ENCODE measurements around the gene MAD1L1. TPM values are rescaled to one million over a fixed set of nuclear protein-coding genes. Genes with fewer than 3 reads are reported as not detected.

MAD1L1 gene
- total RNA-seq, 2 donors from 2014 or later = 81.3 to 115 TPM

- H3K27me3 Mint-ChIP-seq = no peaks in the 10 kb centered on the region
- H3K4me1 Mint-ChIP-seq = peaks cover 5% of the 10 kb centered on the region
- no peak for ATAC-seq
- no peak for DNase-seq
- H3K9me3 ChIP-seq (ENCODE audit: control insufficient read depth, low read length, poor library complexity, severe bottlenecking) = no peaks in the 10 kb centered on the region
- H3K27ac Mint-ChIP-seq = no peak overlapping the region
- peaks cover 2% of the 10 kb centered on the region for H3K36me3 Mint-ChIP-seq (ENCODE audit: low read depth)
- H3K4me3 Mint-ChIP-seq = no peak overlapping the region
Observed at GRCh38 chr7:2196381-2197378, 36.1 kb downstream of the MAD1L1 start.

DNA sequence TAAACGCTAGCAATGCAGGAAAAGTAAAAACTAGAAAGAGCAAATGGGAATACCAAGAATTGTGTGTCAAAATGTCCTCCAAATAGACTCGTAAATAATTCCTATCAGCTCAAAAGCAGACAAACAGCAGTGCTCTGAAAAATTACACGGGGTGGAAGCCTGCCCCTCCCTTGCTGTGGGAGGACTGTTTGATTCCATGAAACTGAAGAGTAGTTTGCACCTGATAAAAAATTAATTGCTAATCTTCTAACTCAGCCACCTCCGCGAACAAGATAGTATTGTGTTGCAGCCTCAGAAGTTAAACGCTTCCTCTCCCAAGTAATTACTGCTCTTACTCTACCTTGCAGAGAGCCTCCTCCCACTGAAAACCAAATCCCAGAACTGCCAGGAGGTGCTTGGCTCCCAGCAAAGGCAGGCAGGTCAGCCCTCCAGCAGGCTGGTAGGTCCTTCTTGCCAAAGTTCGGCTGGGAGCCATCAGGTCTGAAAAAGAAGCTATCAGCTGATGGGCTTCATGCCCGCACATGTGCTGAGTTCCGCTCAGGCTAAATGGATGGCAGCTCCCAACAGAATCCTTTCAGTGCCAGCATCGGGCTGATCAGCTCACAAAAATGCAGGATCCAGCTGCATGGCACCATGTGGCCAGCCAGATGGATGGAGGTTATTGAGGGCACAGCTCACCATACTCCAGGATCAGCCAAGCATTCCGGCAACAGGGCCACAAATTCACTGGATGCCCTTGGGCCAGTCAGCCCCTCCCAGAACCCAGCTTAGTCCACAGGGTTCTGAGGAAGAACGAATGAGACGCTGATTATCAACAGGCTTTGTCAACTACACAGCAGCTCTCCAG is 37.1 kb downstream of the MAD1L1 start:
- Mint-ChIP-seq H3K4me3 (no peak overlapping the region), H3K4me1 (peaks cover 6% of the 10 kb centered on the region), H3K27ac (no peak overlapping the region), H3K36me3 (ENCODE audit: low read depth) (peaks cover 2% of the 10 kb centered on the region), H3K27me3 (no peaks in the 10 kb centered on the region)
- DNase-seq (no peak), ATAC-seq (no peak)
- H3K9me3 ChIP-seq (ENCODE audit: control insufficient read depth, low read length, poor library complexity, severe bottlenecking) = no peaks in the 10 kb centered on the region

DNA sequence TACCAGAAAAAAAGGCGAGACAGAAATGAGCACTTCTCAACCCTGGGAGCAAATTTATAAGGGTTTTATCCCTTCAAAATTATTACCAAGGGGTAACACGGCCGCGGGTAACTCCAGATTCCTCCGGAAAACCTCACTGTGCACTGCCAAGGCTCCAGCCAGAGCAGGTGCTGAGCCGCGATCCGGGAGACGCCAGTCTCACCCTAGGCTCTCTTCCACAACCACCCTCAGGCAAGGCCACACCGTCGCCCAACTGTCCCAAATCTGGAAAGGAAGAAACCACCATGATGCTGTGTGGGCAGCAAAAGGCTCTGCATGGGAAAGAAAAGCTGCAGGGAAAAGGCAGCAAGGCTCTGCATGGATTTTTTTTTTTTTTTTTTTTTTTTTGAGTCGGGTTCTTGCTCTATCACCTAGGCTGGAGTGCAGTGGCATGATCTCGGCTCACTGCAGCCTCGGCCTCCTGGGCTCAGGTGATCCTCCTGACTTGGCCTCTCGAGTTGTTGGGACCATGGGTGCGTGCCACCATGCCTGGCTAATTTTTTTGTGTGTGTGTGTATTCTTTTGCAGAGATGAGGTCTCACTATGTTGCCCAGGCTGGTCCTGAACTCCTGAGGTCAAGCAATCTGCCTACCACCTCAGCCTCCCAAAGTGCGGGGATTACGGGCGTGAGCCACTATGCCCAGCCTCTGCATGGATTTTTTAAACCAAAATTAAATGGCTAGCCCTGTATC is 39.0 kb downstream of the MAD1L1 start:
- no peaks in the 10 kb centered on the region for H3K9me3 ChIP-seq (ENCODE audit: control insufficient read depth, low read length, poor library complexity, severe bottlenecking)
- Mint-ChIP-seq H3K27me3 (no peaks in the 10 kb centered on the region), H3K4me1 (peaks cover 7% of the 10 kb centered on the region), H3K36me3 (ENCODE audit: low read depth) (peaks cover 4% of the 10 kb centered on the region), H3K27ac (no peak overlapping the region), H3K4me3 (no peak overlapping the region)
- no peak for ATAC-seq
- no peak for DNase-seq

DNA sequence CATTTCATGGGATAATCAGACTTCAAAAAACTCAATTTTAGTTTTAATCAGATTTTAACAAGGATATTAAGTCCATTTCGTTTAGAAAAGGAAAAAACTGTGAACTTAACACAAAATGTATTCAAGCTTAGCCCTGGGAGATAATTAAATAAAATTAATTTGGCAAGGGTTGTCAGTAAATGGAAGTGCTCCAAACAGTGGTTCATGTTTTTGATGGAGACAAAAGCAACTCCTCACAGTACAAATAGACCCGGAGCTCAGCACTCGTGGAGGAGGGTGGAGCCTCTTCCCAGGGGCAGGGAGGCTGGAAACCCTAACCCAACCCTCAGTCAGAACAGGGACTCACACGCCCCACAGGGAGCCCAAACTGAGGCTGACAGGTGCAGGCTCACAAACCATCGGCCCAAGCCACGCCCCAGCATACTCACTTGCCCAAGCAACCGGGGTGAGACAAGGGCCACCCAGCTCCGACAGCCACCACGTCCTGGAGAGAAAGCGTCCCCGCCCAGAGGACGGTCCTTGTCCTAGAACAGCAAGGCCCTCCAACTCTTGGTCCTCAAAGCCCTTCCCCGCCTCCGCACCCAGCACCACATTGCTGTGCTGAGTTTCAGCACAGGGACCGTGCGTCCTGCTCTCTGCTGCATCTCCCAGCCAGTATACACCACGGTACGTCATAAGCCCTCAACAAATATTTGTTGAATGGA is 39.8 kb downstream of the MAD1L1 start:
- H3K4me1 Mint-ChIP-seq = peaks cover 7% of the 10 kb centered on the region
- H3K4me3 Mint-ChIP-seq = no peak overlapping the region
- peaks cover 4% of the 10 kb centered on the region for H3K36me3 Mint-ChIP-seq (ENCODE audit: low read depth)
- DNase-seq (no peak), ATAC-seq (no peak)
- no peaks in the 10 kb centered on the region for H3K9me3 ChIP-seq (ENCODE audit: control insufficient read depth, low read length, poor library complexity, severe bottlenecking)
- H3K27me3 Mint-ChIP-seq = no peaks in the 10 kb centered on the region
- no peak overlapping the region for H3K27ac Mint-ChIP-seq

- DNase-seq (no peak), ATAC-seq (no peak)
- Mint-ChIP-seq H3K27ac (no peak overlapping the region), H3K4me3 (no peak overlapping the region), H3K36me3 (ENCODE audit: low read depth) (peaks cover 4% of the 10 kb centered on the region), H3K27me3 (no peaks in the 10 kb centered on the region), H3K4me1 (peaks cover 2% of the 10 kb centered on the region)
- no peaks in the 10 kb centered on the region for H3K9me3 ChIP-seq (ENCODE audit: control insufficient read depth, low read length, poor library complexity, severe bottlenecking)
Observed at GRCh38 chr7:2191016-2191415, 41.7 kb downstream of the MAD1L1 start.

- Mint-ChIP-seq H3K27me3 (no peaks in the 10 kb centered on the region), H3K4me3 (no peak overlapping the region), H3K4me1 (peaks cover 2% of the 10 kb centered on the region), H3K27ac (no peak overlapping the region), H3K36me3 (ENCODE audit: low read depth) (peaks cover 6% of the 10 kb centered on the region)
- ATAC-seq (no peak), DNase-seq (no peak)
- no peaks in the 10 kb centered on the region for H3K9me3 ChIP-seq (ENCODE audit: control insufficient read depth, low read length, poor library complexity, severe bottlenecking)
Observed at GRCh38 chr7:2190531-2190930, 42.2 kb downstream of the MAD1L1 start.

GRCh38 chr7:2186166-2186565 is 46.6 kb downstream of the MAD1L1 start:
- Mint-ChIP-seq H3K36me3 (ENCODE audit: low read depth) (peaks cover 4% of the 10 kb centered on the region), H3K27ac (no peak overlapping the region), H3K4me1 (peaks cover 6% of the 10 kb centered on the region), H3K27me3 (no peaks in the 10 kb centered on the region), H3K4me3 (no peak overlapping the region)
- no peak for DNase-seq
- no peaks in the 10 kb centered on the region for H3K9me3 ChIP-seq (ENCODE audit: control insufficient read depth, low read length, poor library complexity, severe bottlenecking)
- ATAC-seq = no peak

GRCh38 chr7:2185715-2186114 is 47.0 kb downstream of the MAD1L1 start:
- peaks cover 8% of the 10 kb centered on the region for H3K36me3 Mint-ChIP-seq (ENCODE audit: low read depth)
- no peak overlapping the region for H3K4me3 Mint-ChIP-seq
- peaks cover 6% of the 10 kb centered on the region for H3K4me1 Mint-ChIP-seq
- ATAC-seq (no peak), DNase-seq (no peak)
- H3K9me3 ChIP-seq (ENCODE audit: control insufficient read depth, low read length, poor library complexity, severe bottlenecking) = no peaks in the 10 kb centered on the region
- H3K27ac Mint-ChIP-seq = peak overlapping the region; percentile 56
- H3K27me3 Mint-ChIP-seq = no peaks in the 10 kb centered on the region

- H3K9me3 ChIP-seq (ENCODE audit: control insufficient read depth, low read length, poor library complexity, severe bottlenecking) = no peaks in the 10 kb centered on the region
- no peak for ATAC-seq
- no peak overlapping the region for H3K27ac Mint-ChIP-seq
- no peak overlapping the region for H3K4me3 Mint-ChIP-seq
- DNase-seq = no peak
- H3K36me3 Mint-ChIP-seq (ENCODE audit: low read depth) = peaks cover 7% of the 10 kb centered on the region
- H3K27me3 Mint-ChIP-seq = no peaks in the 10 kb centered on the region
- peaks cover 4% of the 10 kb centered on the region for H3K4me1 Mint-ChIP-seq
Observed at GRCh38 chr7:2182461-2182860, 50.3 kb downstream of the MAD1L1 start.

DNA sequence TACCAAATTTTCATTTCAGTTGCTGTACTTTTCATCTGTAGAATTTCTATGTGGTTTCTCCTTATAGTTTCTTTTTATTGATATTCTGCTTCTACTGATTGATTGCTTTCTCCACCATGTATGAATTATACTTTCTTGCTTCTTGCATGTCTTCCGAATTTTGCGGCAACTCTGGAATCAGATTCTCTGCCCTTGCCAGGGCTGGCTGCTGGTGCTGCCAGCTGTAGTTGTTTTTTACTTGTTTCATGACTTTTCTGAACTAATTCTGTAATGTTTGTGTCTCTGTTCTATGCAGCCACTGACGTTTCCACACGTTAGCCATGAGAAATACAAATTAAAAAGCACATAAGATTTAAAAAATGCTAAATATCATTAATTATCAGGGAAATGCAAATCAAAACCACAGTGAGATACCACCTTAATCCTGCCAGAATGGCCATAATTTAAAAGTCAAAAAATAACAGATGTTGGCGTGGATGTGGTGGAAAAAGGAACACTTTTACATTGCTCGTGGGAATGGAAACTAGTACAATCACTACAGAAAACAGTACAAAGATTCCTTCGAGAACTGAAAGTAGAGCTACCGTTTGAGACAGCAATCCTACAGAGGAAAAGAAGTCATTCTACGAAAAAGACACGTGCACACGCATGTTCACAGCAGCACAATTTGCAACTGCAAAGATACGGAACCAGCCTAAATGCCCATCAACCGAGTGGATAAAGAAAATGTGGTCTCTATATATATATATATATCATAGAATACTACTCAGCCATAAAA is 51.5 kb downstream of the MAD1L1 start:
- peaks cover 4% of the 10 kb centered on the region for H3K4me1 Mint-ChIP-seq
- no peak overlapping the region for H3K4me3 Mint-ChIP-seq
- peaks cover 7% of the 10 kb centered on the region for H3K36me3 Mint-ChIP-seq (ENCODE audit: low read depth)
- no peaks in the 10 kb centered on the region for H3K9me3 ChIP-seq (ENCODE audit: control insufficient read depth, low read length, poor library complexity, severe bottlenecking)
- peak overlapping the region; percentile 16 for H3K27ac Mint-ChIP-seq
- no peaks in the 10 kb centered on the region for H3K27me3 Mint-ChIP-seq
- no peak for ATAC-seq
- DNase-seq = no peak

- Mint-ChIP-seq H3K27me3 (no peaks in the 10 kb centered on the region), H3K36me3 (ENCODE audit: low read depth) (peaks cover 5% of the 10 kb centered on the region)
- no peaks in the 10 kb centered on the region for H3K9me3 ChIP-seq (ENCODE audit: control insufficient read depth, low read length, poor library complexity, severe bottlenecking)
Observed at GRCh38 chr7:2180081-2180480, 52.7 kb downstream of the MAD1L1 start.

DNA sequence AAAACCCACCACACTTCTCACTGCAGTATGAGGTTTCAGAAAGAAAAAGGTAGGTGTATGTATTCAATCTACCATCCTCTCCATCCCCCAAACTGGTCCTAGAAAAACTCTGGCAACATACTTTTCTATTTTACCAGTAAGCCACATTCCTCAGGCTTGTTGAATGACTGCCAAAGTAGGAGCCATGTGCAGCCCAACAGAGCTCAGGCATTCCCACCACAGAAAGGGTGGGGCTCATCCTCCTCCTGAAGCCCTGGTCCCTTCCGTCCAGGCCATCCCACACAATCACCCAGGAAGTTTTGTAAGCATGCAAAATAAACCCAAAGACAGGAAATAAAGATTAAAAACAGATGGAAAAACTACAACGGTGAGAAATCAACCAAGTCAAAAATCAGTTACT is 57.2 kb downstream of the MAD1L1 start:
- H3K4me3 Mint-ChIP-seq = no peak overlapping the region
- peaks cover 7% of the 10 kb centered on the region for H3K4me1 Mint-ChIP-seq
- no peaks in the 10 kb centered on the region for H3K9me3 ChIP-seq (ENCODE audit: control insufficient read depth, low read length, poor library complexity, severe bottlenecking)
- DNase-seq (no peak), ATAC-seq (no peak)
- H3K36me3 Mint-ChIP-seq (ENCODE audit: low read depth) = peaks cover 4% of the 10 kb centered on the region
- no peaks in the 10 kb centered on the region for H3K27me3 Mint-ChIP-seq
- H3K27ac Mint-ChIP-seq = no peak overlapping the region

More at GRCh38 chr7:2180081-2180480, 52.7 kb downstream of the MAD1L1 start:
- DNase-seq = no peak
- ATAC-seq = no peak
- Mint-ChIP-seq H3K4me3 (no peak overlapping the region), H3K4me1 (peaks cover 7% of the 10 kb centered on the region), H3K27ac (no peak overlapping the region)

All from T-helper 17 cell (primary cell).